ENCODE measurements around the gene MYF6. TPM values are rescaled to one million over a fixed set of nuclear protein-coding genes. Genes with fewer than 3 reads are reported as not detected.

The MYF6 gene
- total RNA-seq, 1 donor: not detected

DNA sequence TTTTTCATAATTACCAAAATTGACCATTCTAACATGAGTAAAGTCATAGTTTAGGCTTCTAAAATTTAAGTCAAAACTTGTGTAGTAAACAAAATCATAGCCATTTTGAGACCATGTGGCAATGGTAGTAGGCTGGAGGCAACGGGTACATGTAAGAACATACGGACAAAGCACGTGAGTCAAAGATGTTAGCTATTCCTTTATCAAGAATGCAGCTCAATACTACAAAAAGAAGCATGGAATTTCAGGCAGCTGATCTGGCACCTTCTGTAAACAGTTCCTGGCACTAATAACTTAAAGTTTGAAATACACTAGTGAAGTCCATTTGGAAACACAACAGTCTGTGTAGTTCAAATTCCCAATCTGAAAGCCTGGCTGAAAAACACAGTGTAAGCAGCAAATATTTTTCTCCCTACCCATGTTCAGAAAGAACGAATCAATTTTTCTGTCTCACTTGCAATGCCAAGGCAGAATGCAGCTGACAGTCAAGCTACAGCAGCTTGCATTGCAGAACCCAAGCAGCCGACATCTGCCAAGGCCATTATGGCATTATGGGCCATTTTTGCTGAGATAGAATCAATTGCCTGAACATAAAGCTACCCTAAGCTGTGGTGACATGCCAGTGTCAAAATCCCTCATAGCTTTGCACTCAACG, 38.5 kb downstream of the MYF6 start:
- no peaks in the 10 kb centered on the region for H3K9me3 ChIP-seq (ENCODE audit: low read depth, low read length)
- TF ChIP-seq, protein P1, sequence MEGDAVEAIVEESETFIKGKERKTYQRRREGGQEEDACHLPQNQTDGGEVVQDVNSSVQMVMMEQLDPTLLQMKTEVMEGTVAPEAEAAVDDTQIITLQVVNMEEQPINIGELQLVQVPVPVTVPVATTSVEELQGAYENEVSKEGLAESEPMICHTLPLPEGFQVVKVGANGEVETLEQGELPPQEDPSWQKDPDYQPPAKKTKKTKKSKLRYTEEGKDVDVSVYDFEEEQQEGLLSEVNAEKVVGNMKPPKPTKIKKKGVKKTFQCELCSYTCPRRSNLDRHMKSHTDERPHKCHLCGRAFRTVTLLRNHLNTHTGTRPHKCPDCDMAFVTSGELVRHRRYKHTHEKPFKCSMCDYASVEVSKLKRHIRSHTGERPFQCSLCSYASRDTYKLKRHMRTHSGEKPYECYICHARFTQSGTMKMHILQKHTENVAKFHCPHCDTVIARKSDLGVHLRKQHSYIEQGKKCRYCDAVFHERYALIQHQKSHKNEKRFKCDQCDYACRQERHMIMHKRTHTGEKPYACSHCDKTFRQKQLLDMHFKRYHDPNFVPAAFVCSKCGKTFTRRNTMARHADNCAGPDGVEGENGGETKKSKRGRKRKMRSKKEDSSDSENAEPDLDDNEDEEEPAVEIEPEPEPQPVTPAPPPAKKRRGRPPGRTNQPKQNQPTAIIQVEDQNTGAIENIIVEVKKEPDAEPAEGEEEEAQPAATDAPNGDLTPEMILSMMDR (IDR thresholded peaks at IDR 0.05; ENCODE audit: extremely low read depth, low read depth, low read length): no peak
- no peak overlapping the region for H3K27ac ChIP-seq (ENCODE audit: low read depth, low read length)
- no peak for DNase-seq (ENCODE audit: insufficient read length, low spot score, missing footprints)
- no peaks in the 10 kb centered on the region for H4K20me1 ChIP-seq (ENCODE audit: insufficient read depth, low read length)
- no peak overlapping the region for H3K4me2 ChIP-seq (ENCODE audit: insufficient read depth, low read length)
- no peaks in the 10 kb centered on the region for H3K27me3 ChIP-seq (ENCODE audit: insufficient read depth, low read length)
- H3K79me2 ChIP-seq (ENCODE audit: insufficient read depth, low read length): no peaks in the 10 kb centered on the region
- no peak overlapping the region for H3K4me3 ChIP-seq (ENCODE audit: insufficient read depth, low read length)
- H2AFZ ChIP-seq (ENCODE audit: low read length): peak overlapping the region; percentile 12
- H3K36me3 ChIP-seq (ENCODE audit: insufficient read depth, low read length): no peaks in the 10 kb centered on the region
- no peaks in the 10 kb centered on the region for H3K4me1 ChIP-seq (ENCODE audit: insufficient read depth, low read length)

DNA sequence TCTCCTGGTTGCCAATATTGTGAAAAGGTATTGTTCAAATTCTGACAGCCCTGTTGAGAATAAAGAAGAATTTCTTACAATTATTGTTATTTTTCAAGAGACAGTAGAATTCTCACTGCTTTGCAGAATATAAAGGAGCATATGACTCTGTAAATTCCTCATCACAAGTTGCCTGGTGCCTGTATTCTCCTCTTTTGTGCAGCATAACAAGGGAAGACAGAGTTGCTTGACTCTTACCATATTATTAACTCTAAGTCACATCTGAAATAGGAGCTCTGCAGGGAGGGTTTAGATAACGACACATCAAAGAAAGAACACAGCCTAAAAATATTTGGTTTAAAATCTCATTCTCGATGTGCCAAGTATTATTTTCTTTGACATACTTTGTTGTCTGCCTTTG, 40.4 kb downstream of the MYF6 start:
- H3K4me2 ChIP-seq (ENCODE audit: insufficient read depth, low read length): no peak overlapping the region
- no peaks in the 10 kb centered on the region for H3K4me1 ChIP-seq (ENCODE audit: insufficient read depth, low read length)
- H3K4me3 ChIP-seq (ENCODE audit: insufficient read depth, low read length): no peak overlapping the region
- H2AFZ ChIP-seq (ENCODE audit: low read length): no peak overlapping the region
- no peaks in the 10 kb centered on the region for H3K27me3 ChIP-seq (ENCODE audit: insufficient read depth, low read length)
- DNase-seq (ENCODE audit: insufficient read length, low spot score, missing footprints): no peak
- no peaks in the 10 kb centered on the region for H3K36me3 ChIP-seq (ENCODE audit: insufficient read depth, low read length)
- H3K79me2 ChIP-seq (ENCODE audit: insufficient read depth, low read length): no peaks in the 10 kb centered on the region
- TF ChIP-seq, protein P1 (IDR thresholded peaks at IDR 0.05; ENCODE audit: extremely low read depth, low read depth, low read length): no peak
- H3K9me3 ChIP-seq (ENCODE audit: low read depth, low read length): no peaks in the 10 kb centered on the region
- no peak overlapping the region for H3K27ac ChIP-seq (ENCODE audit: low read depth, low read length)
- no peaks in the 10 kb centered on the region for H4K20me1 ChIP-seq (ENCODE audit: insufficient read depth, low read length)

DNA sequence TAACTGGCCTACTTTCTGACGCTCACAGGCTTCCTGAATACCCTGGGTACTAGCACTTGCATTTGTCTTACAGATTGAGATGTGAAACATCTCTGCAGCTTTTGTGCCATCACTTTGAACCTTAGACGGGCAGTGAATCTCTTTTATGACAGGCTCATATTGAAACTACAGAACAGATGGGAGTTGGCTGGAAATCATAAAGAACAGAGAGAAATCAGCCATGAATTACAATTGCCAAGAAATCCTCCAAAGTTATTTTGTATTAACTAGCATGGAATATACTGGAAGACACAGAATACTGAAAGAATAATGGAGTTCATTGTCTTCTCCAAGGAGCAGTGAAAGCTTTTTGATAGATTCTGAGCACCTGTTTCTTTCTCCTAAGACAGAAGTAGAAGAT, 42.0 kb downstream of the MYF6 start:
- no peaks in the 10 kb centered on the region for H3K36me3 ChIP-seq (ENCODE audit: insufficient read depth, low read length)

DNA sequence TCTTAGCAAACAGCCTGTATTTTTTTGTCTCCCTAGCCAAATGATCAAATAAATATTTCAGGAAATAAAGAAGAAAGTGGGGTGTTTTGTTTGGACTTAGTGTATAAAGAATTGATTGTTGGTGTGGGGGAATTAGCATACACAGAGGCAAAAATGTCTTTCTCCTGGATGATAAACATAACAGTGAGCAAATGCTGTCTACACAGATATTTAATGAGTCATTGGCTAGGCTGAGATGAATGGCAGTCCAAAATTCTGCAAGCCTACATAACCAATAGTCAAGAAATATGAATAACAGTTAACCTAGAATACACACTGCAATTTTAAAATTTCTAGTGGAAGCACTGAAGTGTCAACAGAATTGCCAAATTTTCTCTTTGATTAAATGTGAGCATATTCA, 45.0 kb downstream of the MYF6 start:
- DNase-seq (ENCODE audit: insufficient read length, low spot score, missing footprints): no peak
- Histone ChIP-seq H3K36me3 (ENCODE audit: insufficient read depth, low read length) (no peaks in the 10 kb centered on the region), H3K4me2 (ENCODE audit: insufficient read depth, low read length) (no peak overlapping the region), H2AFZ (ENCODE audit: low read length) (peak overlapping the region; percentile 49), H3K79me2 (ENCODE audit: insufficient read depth, low read length) (no peaks in the 10 kb centered on the region), H3K4me1 (ENCODE audit: insufficient read depth, low read length) (peaks cover 10% of the 10 kb centered on the region), H3K27ac (ENCODE audit: low read depth, low read length) (no peak overlapping the region), H3K9me3 (ENCODE audit: low read depth, low read length) (no peaks in the 10 kb centered on the region), H3K4me3 (ENCODE audit: insufficient read depth, low read length) (no peak overlapping the region), H4K20me1 (ENCODE audit: insufficient read depth, low read length) (no peaks in the 10 kb centered on the region), H3K27me3 (ENCODE audit: insufficient read depth, low read length) (no peaks in the 10 kb centered on the region)
- TF ChIP-seq, protein P1 (IDR thresholded peaks at IDR 0.05; ENCODE audit: extremely low read depth, low read depth, low read length): no peak

More for the DNA sequence above, 42.0 kb downstream of the MYF6 start:
- DNase-seq (ENCODE audit: insufficient read length, low spot score, missing footprints): no peak
- H3K27ac ChIP-seq (ENCODE audit: low read depth, low read length): no peak overlapping the region
- no peaks in the 10 kb centered on the region for H3K27me3 ChIP-seq (ENCODE audit: insufficient read depth, low read length)
- H3K4me1 ChIP-seq (ENCODE audit: insufficient read depth, low read length): no peaks in the 10 kb centered on the region
- no peak overlapping the region for H3K4me2 ChIP-seq (ENCODE audit: insufficient read depth, low read length)
- H4K20me1 ChIP-seq (ENCODE audit: insufficient read depth, low read length): no peaks in the 10 kb centered on the region
- no peaks in the 10 kb centered on the region for H3K9me3 ChIP-seq (ENCODE audit: low read depth, low read length)
- TF ChIP-seq, protein P1 (IDR thresholded peaks at IDR 0.05; ENCODE audit: extremely low read depth, low read depth, low read length): no peak
- H3K79me2 ChIP-seq (ENCODE audit: insufficient read depth, low read length): no peaks in the 10 kb centered on the region
- H3K4me3 ChIP-seq (ENCODE audit: insufficient read depth, low read length): no peak overlapping the region
- no peak overlapping the region for H2AFZ ChIP-seq (ENCODE audit: low read length)

Measured in osteoblast (primary cell).